Dendritic cell treated with granulocyte-macrophage colony-stimulating factor and Interleukin-4, amounts not matched to agents 40 ng/mL and 50 ng/mL, for 4 days (primary cell): Measurements from ENCODE around the gene PCDHGC4.

ENCODE experiments used
- H3K27ac Mint-ChIP-seq: one replicate; pipeline ENCODE4 v1.8.0; 2022; ENCODE audit warnings: mild to moderate bottlenecking, mixed read lengths
- H3K27me3 Mint-ChIP-seq: one replicate; pipeline ENCODE4 v1.8.0; 2022; ENCODE audit warnings: mild to moderate bottlenecking, mixed read lengths
- H3K36me3 Mint-ChIP-seq: one replicate; pipeline ENCODE4 v1.8.0; 2022; ENCODE audit warnings: low read depth, mixed read lengths
- H3K4me1 Mint-ChIP-seq: one replicate; pipeline ENCODE4 v1.8.0; 2022; ENCODE audit warnings: low read depth, mixed read lengths
- H3K4me3 Mint-ChIP-seq: one replicate; pipeline ENCODE4 v1.8.0; 2022; ENCODE audit warnings: mild to moderate bottlenecking, moderate library complexity, mixed read lengths
- H3K9me3 Mint-ChIP-seq: one replicate; pipeline ENCODE4 v1.8.0; 2022; ENCODE audit warnings: mixed read lengths
- intact Hi-C: fragments of 100-400 bp; cut with micrococcal nuclease; formaldehyde crosslinking; loops from one replicate; pipeline ENCODE4 v1.15.0; 2022

PCDHGC4 gene

DNA sequence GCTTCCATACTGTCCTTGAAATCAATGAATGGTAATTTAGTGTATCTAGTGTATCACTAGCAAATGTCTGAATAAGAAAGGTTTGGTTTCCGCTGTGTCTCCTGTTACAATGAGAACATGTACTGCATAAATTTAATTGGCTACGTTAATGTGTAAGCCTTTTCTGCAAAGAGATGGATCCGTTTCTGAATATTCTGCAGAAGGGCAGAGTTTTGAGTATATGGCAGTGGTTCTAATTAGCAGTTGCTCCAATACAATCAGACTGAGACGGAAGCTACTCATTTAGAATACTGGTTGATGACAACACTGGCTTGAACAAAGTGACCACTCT lies 555 bp upstream of the PCDHGC4 start:
- Mint-ChIP-seq H3K27ac (no peak overlapping the region), H3K4me1 (peaks cover 8% of the 10 kb centered on the region), H3K4me3 (no peak overlapping the region), H3K9me3 (no peaks in the 10 kb centered on the region), H3K27me3 (peaks cover 81% of the 10 kb centered on the region), H3K36me3 (no peaks in the 10 kb centered on the region)
- intact Hi-C loops, result no loop called here

GRCh38 chr5:141485321-141486055 lies 658 bp downstream of the PCDHGC4 start:
- H3K27me3 Mint-ChIP-seq, result peaks cover 88% of the 10 kb centered on the region
- intact Hi-C loops, result no loop called here
- H3K36me3 Mint-ChIP-seq, result no peaks in the 10 kb centered on the region
- no peak overlapping the region for H3K4me3 Mint-ChIP-seq
- no peaks in the 10 kb centered on the region for H3K9me3 Mint-ChIP-seq
- H3K4me1 Mint-ChIP-seq, result peaks cover 8% of the 10 kb centered on the region
- no peak overlapping the region for H3K27ac Mint-ChIP-seq

DNA sequence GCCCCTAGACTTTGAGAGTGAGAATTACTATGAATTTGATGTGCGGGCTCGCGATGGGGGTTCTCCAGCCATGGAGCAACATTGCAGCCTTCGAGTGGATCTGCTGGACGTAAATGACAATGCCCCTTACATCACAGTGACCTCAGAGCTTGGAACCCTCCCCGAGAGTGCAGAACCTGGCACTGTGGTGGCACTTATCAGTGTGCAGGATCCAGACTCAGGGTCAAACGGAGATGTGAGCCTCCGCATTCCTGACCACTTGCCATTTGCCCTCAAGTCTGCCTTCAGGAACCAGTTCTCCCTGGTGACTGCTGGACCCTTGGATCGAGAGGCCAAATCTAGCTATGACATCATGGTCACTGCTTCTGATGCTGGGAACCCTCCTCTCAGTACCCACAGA lies 1.3 kb downstream of the PCDHGC4 start:
- no peak overlapping the region for H3K4me3 Mint-ChIP-seq
- H3K27me3 Mint-ChIP-seq, result peaks cover 89% of the 10 kb centered on the region
- H3K4me1 Mint-ChIP-seq, result peaks cover 8% of the 10 kb centered on the region
- H3K9me3 Mint-ChIP-seq, result no peaks in the 10 kb centered on the region
- no peak overlapping the region for H3K27ac Mint-ChIP-seq
- no peaks in the 10 kb centered on the region for H3K36me3 Mint-ChIP-seq
- intact Hi-C loops, result no loop called here

DNA sequence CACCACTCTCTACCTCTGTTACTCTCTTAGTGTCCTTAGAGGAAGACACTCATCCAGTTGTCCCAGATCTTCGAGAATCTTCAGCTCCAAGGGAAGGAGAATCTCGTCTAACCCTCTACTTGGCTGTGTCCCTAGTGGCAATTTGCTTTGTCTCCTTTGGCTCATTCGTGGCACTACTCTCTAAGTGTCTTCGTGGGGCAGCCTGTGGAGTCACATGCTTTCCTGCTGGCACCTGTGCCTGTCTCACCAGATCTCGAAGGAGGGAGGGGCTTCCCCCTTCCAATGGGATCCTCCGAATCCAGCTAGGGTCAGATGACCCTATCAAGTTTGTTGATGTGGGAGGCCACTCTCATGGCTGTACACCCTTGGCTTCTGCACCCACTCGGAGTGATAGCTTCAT lies 2.3 kb downstream of the PCDHGC4 start:
- intact Hi-C loops, result no loop called here
- Mint-ChIP-seq H3K36me3 (no peaks in the 10 kb centered on the region), H3K9me3 (no peaks in the 10 kb centered on the region), H3K27me3 (peaks cover 95% of the 10 kb centered on the region), H3K4me1 (peaks cover 13% of the 10 kb centered on the region), H3K4me3 (no peak overlapping the region), H3K27ac (no peak overlapping the region)

DNA sequence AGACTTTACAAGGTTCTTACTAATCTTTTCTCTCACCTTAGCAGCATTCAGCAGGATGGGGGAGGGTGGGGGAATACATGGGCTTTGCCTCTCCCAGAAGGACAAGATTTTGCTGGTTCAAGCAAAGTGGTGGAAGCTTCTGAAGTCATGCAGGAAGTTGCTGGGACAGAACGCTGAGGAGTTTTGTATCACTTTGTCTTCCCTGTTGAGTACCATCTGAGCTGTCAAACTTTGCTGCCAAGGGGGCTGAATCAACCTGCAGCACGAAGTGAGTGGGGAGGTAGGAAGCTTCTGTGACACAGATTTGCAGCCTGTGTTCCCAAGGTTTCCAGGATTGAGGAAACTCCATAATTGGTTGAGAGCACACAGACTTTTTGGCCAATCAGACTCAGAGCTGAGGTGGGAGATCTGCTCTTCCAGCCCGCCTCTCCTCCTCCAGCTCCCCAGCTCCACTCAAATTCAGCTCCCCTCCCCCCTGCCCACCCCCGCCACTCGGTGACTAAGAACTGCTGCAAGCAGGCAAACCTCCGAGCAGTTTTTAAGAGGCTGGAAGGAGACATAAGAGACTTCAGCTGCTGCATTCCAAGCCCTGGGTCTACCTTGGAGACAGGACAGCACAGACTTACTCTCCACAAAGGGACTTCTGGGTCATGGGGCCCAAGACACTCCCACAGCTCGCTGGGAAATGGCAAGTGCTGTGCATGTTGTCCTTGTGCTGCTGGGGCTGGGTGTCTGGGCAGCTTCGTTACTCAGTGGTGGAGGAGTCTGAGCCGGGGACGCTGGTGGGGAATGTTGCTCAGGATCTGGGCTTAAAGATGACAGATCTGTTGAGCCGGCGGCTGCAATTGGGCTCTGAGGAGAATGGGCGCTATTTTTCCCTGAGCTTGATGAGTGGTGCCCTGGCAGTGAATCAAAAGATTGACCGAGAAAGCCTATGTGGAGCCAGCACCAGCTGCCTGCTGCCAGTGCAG lies 4.0 kb downstream of the PCDHGC4 start, which contains the start of gene PCDHGC5:
Gene PCDHGC5, plus strand, starts transcription at position 491 of the 971 bp plus-strand sequence. Its CDS starts 160 bp downstream, at position 651.
- intact Hi-C loops, result no loop called here
- Mint-ChIP-seq H3K9me3 (no peaks in the 10 kb centered on the region), H3K27ac (no peak within 1 kb of the TSS), H3K27me3 (peaks cover 95% of the 10 kb centered on the region), H3K36me3 (no peaks in the 10 kb centered on the region), H3K4me3 (no peak within 1 kb of the TSS), H3K4me1 (peaks cover 14% of the 10 kb centered on the region)

DNA sequence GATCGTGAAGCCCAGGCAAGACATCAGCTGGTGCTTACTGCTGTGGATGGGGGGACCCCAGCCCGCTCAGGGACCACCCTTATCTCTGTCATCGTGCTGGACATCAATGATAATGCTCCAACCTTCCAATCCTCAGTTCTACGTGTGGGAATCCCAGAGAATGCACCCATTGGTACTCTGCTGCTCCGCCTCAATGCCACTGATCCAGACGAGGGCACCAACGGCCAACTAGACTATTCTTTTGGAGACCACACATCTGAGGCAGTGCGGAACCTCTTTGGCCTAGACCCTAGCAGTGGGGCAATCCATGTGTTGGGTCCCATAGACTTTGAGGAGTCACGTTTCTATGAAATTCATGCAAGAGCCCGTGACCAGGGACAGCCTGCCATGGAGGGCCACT lies 5.0 kb downstream of the PCDHGC4 start:
- no peaks in the 10 kb centered on the region for H3K9me3 Mint-ChIP-seq
- H3K36me3 Mint-ChIP-seq, result no peaks in the 10 kb centered on the region
- intact Hi-C loops, result no loop called here
- peaks cover 11% of the 10 kb centered on the region for H3K4me1 Mint-ChIP-seq
- H3K27ac Mint-ChIP-seq, result no peak overlapping the region
- no peak overlapping the region for H3K4me3 Mint-ChIP-seq
- H3K27me3 Mint-ChIP-seq, result peaks cover 93% of the 10 kb centered on the region

- intact Hi-C loops, result no loop called here
- H3K27ac Mint-ChIP-seq, result no peak overlapping the region
- peaks cover 6% of the 10 kb centered on the region for H3K4me1 Mint-ChIP-seq
- H3K4me3 Mint-ChIP-seq, result no peak overlapping the region
- H3K36me3 Mint-ChIP-seq, result no peaks in the 10 kb centered on the region
- H3K27me3 Mint-ChIP-seq, result peaks cover 93% of the 10 kb centered on the region
- no peaks in the 10 kb centered on the region for H3K9me3 Mint-ChIP-seq
Observed at GRCh38 chr5:141490271-141490670, 5.4 kb downstream of the PCDHGC4 start.

DNA sequence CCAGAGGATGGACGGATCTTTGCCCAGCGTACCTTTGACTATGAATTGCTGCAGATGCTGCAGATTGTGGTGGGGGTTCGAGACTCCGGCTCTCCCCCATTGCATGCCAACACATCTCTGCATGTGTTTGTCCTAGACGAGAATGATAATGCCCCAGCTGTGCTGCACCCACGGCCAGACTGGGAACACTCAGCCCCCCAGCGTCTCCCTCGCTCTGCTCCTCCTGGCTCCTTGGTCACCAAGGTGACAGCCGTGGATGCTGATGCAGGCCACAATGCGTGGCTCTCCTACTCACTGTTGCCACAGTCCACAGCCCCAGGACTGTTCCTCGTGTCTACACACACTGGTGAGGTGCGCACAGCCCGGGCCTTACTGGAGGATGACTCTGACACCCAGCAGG lies 5.9 kb downstream of the PCDHGC4 start:
- H3K36me3 Mint-ChIP-seq, result no peaks in the 10 kb centered on the region
- H3K9me3 Mint-ChIP-seq, result no peaks in the 10 kb centered on the region
- intact Hi-C loops, result no loop called here
- H3K4me3 Mint-ChIP-seq, result no peak overlapping the region
- peaks cover 6% of the 10 kb centered on the region for H3K4me1 Mint-ChIP-seq
- H3K27ac Mint-ChIP-seq, result no peak overlapping the region
- H3K27me3 Mint-ChIP-seq, result peaks cover 93% of the 10 kb centered on the region

DNA sequence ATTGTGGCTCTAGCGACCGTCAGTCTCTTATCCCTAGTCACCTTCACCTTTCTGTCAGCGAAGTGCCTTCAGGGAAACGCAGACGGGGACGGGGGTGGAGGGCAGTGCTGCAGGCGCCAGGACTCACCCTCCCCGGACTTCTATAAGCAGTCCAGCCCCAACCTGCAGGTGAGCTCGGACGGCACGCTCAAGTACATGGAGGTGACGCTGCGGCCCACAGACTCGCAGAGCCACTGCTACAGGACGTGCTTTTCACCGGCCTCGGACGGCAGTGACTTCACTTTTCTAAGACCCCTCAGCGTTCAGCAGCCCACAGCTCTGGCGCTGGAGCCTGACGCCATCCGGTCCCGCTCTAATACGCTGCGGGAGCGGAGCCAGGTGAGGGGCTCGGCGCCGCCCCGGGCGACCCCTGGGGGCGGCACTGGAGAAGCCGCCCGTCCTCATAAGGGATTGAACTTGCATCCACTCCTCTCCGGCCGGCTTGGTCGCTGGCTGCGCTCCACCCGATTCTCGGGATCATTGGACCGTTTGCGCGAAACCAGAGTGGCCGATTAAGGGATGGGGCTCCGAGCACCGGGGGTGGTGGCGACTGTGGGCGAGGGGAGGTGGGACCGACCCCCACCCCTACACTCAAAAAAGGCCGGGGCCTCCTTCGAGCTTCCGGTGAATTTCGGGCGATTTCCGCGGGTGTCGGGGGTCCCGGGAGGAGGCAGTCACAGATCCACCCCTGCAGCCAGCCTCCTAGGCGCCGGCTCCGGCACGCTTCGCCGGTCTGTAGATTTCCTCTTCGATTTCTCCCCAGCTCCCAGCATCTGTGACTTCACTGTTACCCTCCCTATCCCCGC lies 6.7 kb downstream of the PCDHGC4 start:
- Mint-ChIP-seq H3K9me3 (no peaks in the 10 kb centered on the region), H3K4me1 (peaks cover 6% of the 10 kb centered on the region), H3K4me3 (peak overlapping the region; percentile 68), H3K36me3 (no peaks in the 10 kb centered on the region), H3K27me3 (peaks cover 93% of the 10 kb centered on the region), H3K27ac (no peak overlapping the region)
- intact Hi-C loops, result no loop called here

DNA sequence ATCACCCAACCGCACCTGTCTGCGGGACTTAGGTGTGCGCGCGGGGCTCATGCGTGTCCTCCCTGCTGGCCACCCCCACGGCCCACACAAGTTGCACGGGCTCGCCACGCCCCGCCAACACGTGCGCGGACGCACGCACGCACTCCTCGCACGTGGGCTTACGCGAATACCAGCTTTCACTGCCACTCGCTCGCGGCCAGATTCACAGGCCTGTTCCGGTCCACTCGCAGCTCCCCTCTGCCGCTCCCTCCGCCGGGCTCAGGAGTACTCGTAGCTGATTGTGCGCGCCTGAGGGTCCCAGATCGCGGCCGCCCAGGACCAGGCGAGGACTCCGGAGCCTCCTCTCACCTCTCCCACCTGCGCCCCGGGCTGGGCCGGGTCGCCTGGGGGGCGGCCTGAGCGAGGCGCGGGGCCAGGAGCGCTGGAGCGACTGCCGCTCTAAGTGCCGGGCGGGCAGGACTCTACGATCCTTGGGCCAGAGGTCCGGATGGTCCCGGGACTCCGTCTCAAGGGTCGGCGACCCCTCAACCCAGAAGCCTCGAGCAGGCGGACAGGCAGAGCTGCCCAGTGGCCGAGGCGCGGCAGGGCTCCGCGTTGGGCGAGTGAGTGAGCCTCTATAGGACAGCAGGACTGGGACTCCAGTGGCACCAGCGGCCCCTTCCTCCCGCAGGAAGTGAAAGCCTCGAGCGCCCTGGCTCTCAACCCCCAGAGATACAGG lies 7.5 kb downstream of the PCDHGC4 start:
- intact Hi-C loops, result no loop called here
- H3K27ac Mint-ChIP-seq, result no peak overlapping the region
- no peaks in the 10 kb centered on the region for H3K36me3 Mint-ChIP-seq
- peak overlapping the region; percentile 68 for H3K4me3 Mint-ChIP-seq
- H3K27me3 Mint-ChIP-seq, result peaks cover 88% of the 10 kb centered on the region
- no peaks in the 10 kb centered on the region for H3K9me3 Mint-ChIP-seq
- H3K4me1 Mint-ChIP-seq, result peaks cover 6% of the 10 kb centered on the region

DNA sequence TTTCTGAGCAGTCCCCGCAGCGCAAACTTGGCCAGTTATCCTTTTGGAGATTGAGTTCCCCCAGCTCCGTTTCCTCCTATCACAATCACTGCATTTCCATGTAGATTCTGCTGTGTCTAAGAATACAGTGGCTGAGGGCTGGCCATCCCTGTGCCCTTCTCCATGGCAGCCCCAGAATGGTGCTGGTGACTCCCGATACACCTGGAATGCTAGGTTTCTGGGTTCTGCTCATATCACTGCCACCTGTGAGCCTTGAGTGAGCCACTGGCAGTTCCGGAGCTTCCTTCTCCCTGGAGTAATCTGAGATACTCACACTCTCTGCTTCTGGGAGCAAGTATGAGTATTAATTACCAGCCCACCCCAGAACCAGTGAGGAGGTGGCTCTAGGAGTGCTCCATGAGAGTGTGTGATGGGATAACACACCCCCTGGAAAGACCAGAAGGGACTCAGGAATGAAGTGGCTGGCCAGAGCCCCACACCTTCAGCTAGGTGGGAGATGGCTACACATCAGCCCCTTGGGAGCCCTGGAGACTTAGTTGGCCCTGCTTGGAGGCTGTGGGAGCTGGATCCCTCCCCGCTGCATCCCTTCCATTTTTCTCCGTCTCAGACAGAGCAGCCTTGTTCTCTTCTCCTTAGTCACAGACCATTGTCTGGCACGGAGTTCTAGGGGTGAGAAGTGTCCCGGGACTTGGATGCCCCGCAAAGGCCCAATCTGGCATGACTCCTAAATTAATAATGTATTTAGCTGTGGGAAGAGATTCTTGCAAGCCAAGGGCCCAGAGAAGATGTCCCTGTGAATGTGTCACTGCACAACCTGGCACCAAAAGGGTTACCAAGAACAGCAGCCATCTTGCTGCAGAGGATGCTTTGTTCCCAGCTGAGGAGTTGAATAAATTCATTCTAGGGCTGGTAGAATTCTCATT lies 8.9 kb downstream of the PCDHGC4 start:
- Mint-ChIP-seq H3K4me3 (no peak overlapping the region), H3K36me3 (no peaks in the 10 kb centered on the region), H3K9me3 (no peaks in the 10 kb centered on the region), H3K4me1 (peaks cover 6% of the 10 kb centered on the region), H3K27ac (no peak overlapping the region), H3K27me3 (peaks cover 91% of the 10 kb centered on the region)
- intact Hi-C loops, result no loop called here

GRCh38 chr5:141494761-141495452 lies 10.1 kb downstream of the PCDHGC4 start:
- Mint-ChIP-seq H3K27me3 (peaks cover 82% of the 10 kb centered on the region), H3K4me1 (peaks cover 6% of the 10 kb centered on the region), H3K36me3 (no peaks in the 10 kb centered on the region), H3K9me3 (no peaks in the 10 kb centered on the region), H3K27ac (no peak overlapping the region), H3K4me3 (no peak overlapping the region)
- intact Hi-C loops, result no loop called here
